ENCODE data around the gene FN1.
A peak's percentile ranks its signal among the peaks of the same experiment; 100 is the strongest.
"Not testable (repeated sequence)": the region's sequence is repeated elsewhere in the genome, so short reads cannot be mapped to it uniquely, and the experiment has no call there.

FN1 gene

GRCh38 chr2:215313255-215313613 is 122.6 kb downstream of the FN1 start:
- FAIRE-seq = no peak
- no peak for DNase-seq (ENCODE audit: extremely low spot score, insufficient read length, low read depth)

- FAIRE-seq = peak; percentile 85
These were observed 124.1 kb downstream of the FN1 start, which contains the start of gene ATIC for GRCh38 chr2:215311625-215312396. ATIC (plus strand) TSS chr2:215312059; CDS start chr2:215312143, 84 bp downstream.

GRCh38 chr2:215311259-215311624 is 124.6 kb downstream of the FN1 start:
- not testable (repeated sequence) for DNase-seq (ENCODE audit: extremely low spot score, insufficient read length, low read depth); FAIRE-seq

More at GRCh38 chr2:215311625-215312396, 124.1 kb downstream of the FN1 start, which contains the start of gene ATIC:
- peak; percentile 82 for DNase-seq (ENCODE audit: extremely low spot score, insufficient read length, low read depth)

Data from GM18507 (cell line).